ENCODE measurements around the gene CELF1.

Gene CELF1

DNA sequence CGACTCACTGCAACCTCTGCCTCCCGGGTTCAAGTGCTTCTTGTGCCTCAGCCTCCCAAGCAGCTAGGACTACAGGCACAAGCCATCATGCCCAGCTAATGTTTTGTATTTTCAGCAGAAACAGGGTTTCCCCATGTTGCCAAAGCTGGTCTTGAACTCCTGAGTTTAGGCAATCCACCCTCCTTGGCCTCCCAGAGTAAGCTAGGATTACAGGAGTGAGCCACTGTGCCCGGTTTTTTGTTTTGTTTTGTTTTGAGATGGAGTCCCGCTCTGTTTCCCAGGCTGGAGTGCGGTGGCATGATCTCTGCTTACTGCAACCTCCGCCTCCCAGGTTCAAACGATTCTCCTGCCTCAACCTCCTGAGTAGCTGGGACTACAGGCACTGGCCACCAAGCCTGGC lies 41.0 kb downstream of the CELF1 start:
- no peak for DNase-seq (ENCODE audit: low read depth, low spot score)

DNA sequence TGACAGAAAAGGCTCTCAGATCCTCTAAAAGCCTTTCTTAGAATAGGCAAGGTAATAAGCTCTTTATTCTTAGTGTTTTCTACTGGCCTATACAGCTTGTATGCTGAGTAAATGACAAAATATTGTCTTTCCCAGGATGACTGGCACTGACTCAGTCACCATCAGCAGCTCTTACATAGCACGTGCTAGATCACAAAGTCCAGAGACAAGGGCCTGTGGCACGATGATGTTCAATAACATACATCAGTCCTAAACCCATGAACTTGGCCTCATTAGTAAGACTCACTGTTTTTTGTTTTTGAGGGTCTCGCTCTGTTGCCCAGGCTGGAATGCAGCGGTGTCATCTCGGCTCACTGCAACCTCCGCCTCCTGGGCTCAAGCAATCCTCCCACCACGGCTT lies 42.7 kb downstream of the CELF1 start:
- no peak for DNase-seq (ENCODE audit: low read depth, low spot score)

DNA sequence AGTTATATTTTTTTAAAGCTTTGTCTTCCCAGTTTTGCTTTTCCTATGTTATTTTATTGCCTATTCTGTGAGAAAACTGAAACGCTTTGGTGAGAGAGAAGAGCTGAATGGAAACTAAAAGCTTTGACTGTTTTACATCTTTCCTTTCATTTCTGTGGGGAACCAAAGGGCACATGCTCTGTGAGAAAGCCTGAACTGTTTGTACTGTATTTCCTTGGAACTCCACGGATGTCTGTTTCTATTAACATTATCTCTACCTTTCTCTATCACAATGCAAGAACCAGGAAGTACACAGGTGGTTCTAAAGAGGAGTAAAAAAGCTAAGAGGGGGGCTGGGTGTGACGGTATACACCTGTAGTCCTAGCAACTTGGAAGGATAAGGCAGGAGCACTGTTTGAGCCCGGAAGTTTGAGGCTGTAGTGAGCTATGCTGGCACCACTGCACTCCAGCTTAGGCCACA lies 43.8 kb downstream of the CELF1 start:
- DNase-seq (ENCODE audit: low read depth, low spot score): no peak

- peak; percentile 55 for DNase-seq (ENCODE audit: low read depth, low spot score)
These were observed 44.5 kb downstream of the CELF1 start for GRCh38 chr11:47508240-47508957.

DNA sequence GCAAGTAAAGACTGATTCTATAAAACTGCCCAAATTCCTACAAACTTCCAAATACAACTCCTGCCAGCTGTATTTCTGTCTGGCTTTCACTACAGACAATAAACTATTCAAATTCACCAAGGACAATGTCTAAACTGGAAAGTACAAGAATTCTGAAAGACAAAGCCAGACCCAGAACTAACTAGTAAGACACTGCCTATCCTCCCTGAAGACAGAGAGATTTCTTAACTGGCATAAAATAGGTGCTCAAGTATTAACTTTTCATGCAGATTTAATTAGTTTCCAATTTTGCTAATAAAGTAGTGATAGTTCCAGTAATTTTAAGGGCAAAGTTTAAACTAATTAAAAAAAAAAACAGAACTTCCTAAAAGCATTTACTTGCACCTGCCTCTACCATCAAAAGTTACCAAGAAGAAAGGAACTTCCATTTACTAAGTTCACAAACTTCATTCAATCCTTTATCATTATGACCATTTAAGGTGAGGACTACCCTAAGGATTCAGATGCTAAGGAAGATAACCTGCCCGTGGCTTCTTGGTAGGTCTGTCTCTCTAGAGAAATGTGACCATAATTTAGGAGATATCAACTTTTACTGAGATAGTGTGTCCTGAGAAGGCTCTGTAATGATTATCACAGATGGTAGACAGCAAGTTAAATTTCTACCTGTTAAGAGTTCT lies 45.2 kb downstream of the CELF1 start:
- DNase-seq (ENCODE audit: low read depth, low spot score): no peak

- DNase-seq (ENCODE audit: low read depth, low spot score): no peak
These were observed 46.0 kb downstream of the CELF1 start for GRCh38 chr11:47506795-47507562.

- no peak for DNase-seq (ENCODE audit: low read depth, low spot score)
These were observed 46.6 kb downstream of the CELF1 start for GRCh38 chr11:47506373-47506772.

DNA sequence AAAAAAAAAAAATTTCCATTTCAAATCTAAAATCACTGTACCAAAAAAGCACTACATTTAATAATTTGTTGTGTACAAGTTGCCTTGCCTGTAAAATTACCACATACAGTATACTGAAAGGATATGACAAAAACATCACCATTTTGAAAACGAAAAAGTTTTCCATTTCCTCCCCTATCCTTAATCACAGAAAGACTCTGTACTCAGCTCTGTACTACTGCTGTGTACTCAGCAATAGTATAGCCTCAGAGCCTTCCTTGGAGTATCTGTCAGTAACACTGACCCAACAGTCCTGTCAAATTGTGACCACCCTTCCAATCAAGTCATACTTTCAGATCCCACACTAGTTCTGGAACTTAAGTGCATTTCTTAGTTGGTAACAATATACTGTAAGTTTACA lies 48.0 kb downstream of the CELF1 start:
- DNase-seq (ENCODE audit: low read depth, low spot score): no peak

GRCh38 chr11:47503227-47503626 lies 49.7 kb downstream of the CELF1 start:
- DNase-seq (ENCODE audit: low read depth, low spot score): no peak

GRCh38 chr11:47502767-47503166 lies 50.2 kb downstream of the CELF1 start:
- DNase-seq (ENCODE audit: low read depth, low spot score): no peak

- no peak for DNase-seq (ENCODE audit: low read depth, low spot score)
These were observed 51.8 kb downstream of the CELF1 start for GRCh38 chr11:47501101-47501500.

DNA sequence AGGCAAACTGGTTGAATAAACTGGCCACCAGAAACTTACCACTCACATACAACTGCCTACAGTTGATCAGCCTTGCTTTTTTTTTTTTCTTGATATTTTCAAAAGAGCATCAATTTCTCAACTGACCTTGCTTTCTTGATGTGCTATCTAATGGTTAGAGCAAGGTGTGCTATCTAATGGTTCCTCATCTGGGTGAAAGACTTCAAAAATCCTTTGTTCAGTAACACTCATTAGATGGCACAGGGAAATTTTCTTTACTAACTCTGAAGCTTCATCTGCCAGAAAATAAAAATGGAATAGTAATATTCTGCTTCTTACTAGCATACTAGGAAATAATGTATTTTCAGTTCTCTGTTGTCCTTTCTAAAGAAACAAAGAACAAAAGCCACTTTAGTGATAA lies 52.8 kb downstream of the CELF1 start:
- DNase-seq (ENCODE audit: low read depth, low spot score): no peak

- no peak for DNase-seq (ENCODE audit: low read depth, low spot score)
These were observed 53.3 kb downstream of the CELF1 start for GRCh38 chr11:47499614-47500013.

- no peak for DNase-seq (ENCODE audit: low read depth, low spot score)
These were observed 53.8 kb downstream of the CELF1 start for GRCh38 chr11:47499161-47499560.

DNA sequence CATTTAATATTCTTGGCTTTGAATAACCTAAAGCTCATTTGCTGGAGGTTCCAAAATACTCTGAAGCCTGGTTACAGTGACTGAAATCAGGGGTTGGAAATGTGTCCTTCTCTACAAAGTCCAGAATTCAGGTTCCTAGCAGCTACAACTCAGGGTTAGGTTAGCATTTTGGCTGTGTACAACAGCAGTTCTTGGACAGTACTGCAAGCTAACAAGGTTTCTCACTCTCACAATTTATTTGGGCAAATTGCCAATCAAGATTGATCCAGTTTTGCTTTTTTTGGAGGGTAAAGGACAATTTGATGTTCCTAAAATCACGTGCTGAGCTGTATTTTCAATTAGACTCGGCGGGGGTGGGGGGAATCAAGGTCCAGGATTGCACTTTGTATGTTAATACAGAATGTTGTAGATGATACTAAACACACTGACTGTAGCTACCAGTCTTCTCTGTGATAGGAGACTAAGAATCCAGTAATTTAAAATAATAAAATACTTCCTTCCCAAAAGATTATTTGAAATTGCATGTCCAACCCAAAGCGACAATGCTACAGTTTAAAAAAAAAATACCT lies 54.3 kb downstream of the CELF1 start:
- no peak for DNase-seq (ENCODE audit: low read depth, low spot score)

GRCh38 chr11:47498149-47498548 lies 54.8 kb downstream of the CELF1 start:
- DNase-seq (ENCODE audit: low read depth, low spot score): no peak

GRCh38 chr11:47496808-47497207 lies 56.1 kb downstream of the CELF1 start:
- no peak for DNase-seq (ENCODE audit: low read depth, low spot score)

DNA sequence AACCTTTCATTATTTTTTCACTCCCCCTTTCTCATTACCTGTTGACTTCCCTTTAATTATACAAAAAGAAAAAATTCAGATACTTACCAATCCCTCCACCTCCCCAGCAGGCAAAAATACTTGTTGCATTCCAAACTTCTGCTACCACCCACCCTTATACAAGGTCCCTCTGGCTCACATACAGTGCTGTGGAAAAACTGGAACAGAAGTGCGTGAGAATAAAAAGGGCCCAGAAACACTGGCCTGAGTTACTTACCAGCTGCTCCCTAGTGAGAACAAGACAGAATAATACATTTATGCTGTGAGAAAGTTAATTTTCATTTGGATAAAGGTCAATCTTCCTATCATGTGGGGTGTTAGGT lies 57.1 kb downstream of the CELF1 start:
- DNase-seq (ENCODE audit: low read depth, low spot score): no peak

- no peak for DNase-seq (ENCODE audit: low read depth, low spot score)
These were observed 57.7 kb downstream of the CELF1 start for GRCh38 chr11:47495011-47495855.

DNA sequence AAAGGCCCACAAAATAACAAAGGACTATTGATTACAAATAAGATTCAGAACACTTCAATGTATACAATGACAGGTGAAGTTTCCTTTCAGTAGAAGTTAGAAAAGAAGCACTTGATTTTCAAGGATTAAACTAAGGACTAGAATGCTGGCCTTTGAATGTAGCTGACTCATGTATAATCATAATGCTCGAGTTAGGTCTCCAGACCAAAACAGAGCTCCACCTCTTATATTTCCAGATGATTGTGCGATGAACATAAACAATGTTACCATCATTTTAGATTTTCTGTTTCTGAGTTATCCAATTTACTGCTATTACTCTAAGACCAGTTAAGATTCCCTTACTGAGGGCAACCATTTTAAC lies 63.6 kb downstream of the CELF1 start:
- DNase-seq (ENCODE audit: low read depth, low spot score): no peak

- no peak for DNase-seq (ENCODE audit: low read depth, low spot score)
These were observed 64.1 kb downstream of the CELF1 start for GRCh38 chr11:47488674-47489394.
